SKM-1 (cell line): ENCODE results near the gene UNC5CL.

Experiments
- DNase-seq: peaks from one replicate; lab custom pipeline; 2025; ENCODE audit not compliant: unreplicated experiment; lab: John Stamatoyannopoulos, UW

The UNC5CL gene

GRCh38 chr6:40977085-40977484, 61.9 kb downstream of the UNC5CL start:
- no peak for DNase-seq
